ENCODE results near the gene PCDHAC1.
"Not testable (repeated sequence)": the region's sequence is repeated elsewhere in the genome, so short reads cannot be mapped to it uniquely, and the experiment has no call there.

The PCDHAC1 gene

GRCh38 chr5:140925806-140926442 lies at the start of gene PCDHAC1:
PCDHAC1 (plus strand) TSS chr5:140926299; CDS start chr5:140926893, 594 bp downstream.
- FAIRE-seq = no peak

- not testable (repeated sequence) for FAIRE-seq
Observed at GRCh38 chr5:140876541-140877261, 49.4 kb upstream of the PCDHAC1 start.

- no peak for FAIRE-seq
Observed at GRCh38 chr5:140877262-140877581, 48.9 kb upstream of the PCDHAC1 start.

GRCh38 chr5:140881889-140882590 lies 44.1 kb upstream of the PCDHAC1 start, which contains the start of gene PCDHA13:
PCDHA13 (plus strand) TSS chr5:140882124; CDS start chr5:140882269, 145 bp downstream.
- FAIRE-seq = no peak

GRCh38 chr5:140882591-140882899 lies 43.6 kb upstream of the PCDHAC1 start:
- no peak for FAIRE-seq

- FAIRE-seq = no peak
Observed at GRCh38 chr5:140883373-140883772, 42.7 kb upstream of the PCDHAC1 start.

- FAIRE-seq = no peak
Observed at GRCh38 chr5:140883927-140884697, 42.0 kb upstream of the PCDHAC1 start.

- no peak for FAIRE-seq
Observed at GRCh38 chr5:140916325-140916724, 9.8 kb upstream of the PCDHAC1 start.

GRCh38 chr5:140923601-140924000 lies 2.5 kb upstream of the PCDHAC1 start:
- FAIRE-seq = no peak

GRCh38 chr5:140926443-140927227 lies 536 bp downstream of the PCDHAC1 start:
- no peak for FAIRE-seq

GRCh38 chr5:140927228-140927573 lies 1.1 kb downstream of the PCDHAC1 start:
- FAIRE-seq = no peak

GRCh38 chr5:140934964-140935606 lies 9.0 kb downstream of the PCDHAC1 start:
- no peak for FAIRE-seq

- FAIRE-seq = no peak
Observed at GRCh38 chr5:140946578-140946977, 20.5 kb downstream of the PCDHAC1 start.

GRCh38 chr5:140951636-140952035 lies 25.5 kb downstream of the PCDHAC1 start:
- no peak for FAIRE-seq

- no peak for FAIRE-seq
Observed at GRCh38 chr5:140953234-140953633, 27.1 kb downstream of the PCDHAC1 start.

- no peak for FAIRE-seq
Observed at GRCh38 chr5:140962190-140962589, 36.1 kb downstream of the PCDHAC1 start.

- FAIRE-seq = no peak
Observed at GRCh38 chr5:140964356-140964755, 38.3 kb downstream of the PCDHAC1 start.

GRCh38 chr5:140965905-140966292 lies 39.8 kb downstream of the PCDHAC1 start:
- no peak for FAIRE-seq

- FAIRE-seq = no peak
Observed at GRCh38 chr5:140966293-140967225, 40.5 kb downstream of the PCDHAC1 start, which contains the start of gene PCDHAC2. PCDHAC2 (plus strand) TSS chr5:140966476; CDS start chr5:140966767, 291 bp downstream.

GRCh38 chr5:140967226-140967893 lies 41.3 kb downstream of the PCDHAC1 start:
- no peak for FAIRE-seq

All from islet of Langerhans (tissue), 1 donor.